Measurements from ENCODE around the gene KRT2.
"Not testable (repeated sequence)": the region's sequence is repeated elsewhere in the genome, so short reads cannot be mapped to it uniquely, and the experiment has no call there.

The KRT2 gene

GRCh38 chr12:52684431-52684830 is 32.4 kb upstream of the KRT2 start:
- no peak for DNase-seq (ENCODE audit: low spot score)

- no peak for DNase-seq (ENCODE audit: low spot score)
Observed at GRCh38 chr12:52683575-52684300, 31.7 kb upstream of the KRT2 start.

GRCh38 chr12:52682938-52683574 is 31.0 kb upstream of the KRT2 start:
- no peak for DNase-seq (ENCODE audit: low spot score)

GRCh38 chr12:52682381-52682660 is 30.3 kb upstream of the KRT2 start:
- DNase-seq (ENCODE audit: low spot score), result no peak

GRCh38 chr12:52681526-52682380 is 29.7 kb upstream of the KRT2 start:
- DNase-seq (ENCODE audit: low spot score), result peak; percentile 11

GRCh38 chr12:52680363-52680762 is 28.4 kb upstream of the KRT2 start, which contains the start of gene KRT1:
Gene KRT1, minus strand, starts transcription at chr12:52680407. Its CDS starts 59 bp downstream, at chr12:52680348.
- no peak for DNase-seq (ENCODE audit: low spot score)

GRCh38 chr12:52679875-52680274 is 27.9 kb upstream of the KRT2 start:
- no peak for DNase-seq (ENCODE audit: low spot score)

- no peak for DNase-seq (ENCODE audit: low spot score)
Observed at GRCh38 chr12:52677671-52678070, 25.7 kb upstream of the KRT2 start.

- no peak for DNase-seq (ENCODE audit: low spot score)
Observed at GRCh38 chr12:52677126-52677525, 25.1 kb upstream of the KRT2 start.

GRCh38 chr12:52676163-52676562 is 24.2 kb upstream of the KRT2 start:
- no peak for DNase-seq (ENCODE audit: low spot score)

- no peak for DNase-seq (ENCODE audit: low spot score)
Observed at GRCh38 chr12:52675301-52675701, 23.3 kb upstream of the KRT2 start.

- no peak for DNase-seq (ENCODE audit: low spot score)
Observed at GRCh38 chr12:52674433-52674775, 22.4 kb upstream of the KRT2 start.

GRCh38 chr12:52673713-52674432 is 21.9 kb upstream of the KRT2 start:
- no peak for DNase-seq (ENCODE audit: low spot score)

GRCh38 chr12:52673217-52673616 is 21.2 kb upstream of the KRT2 start:
- DNase-seq (ENCODE audit: low spot score), result no peak

- DNase-seq (ENCODE audit: low spot score), result no peak
Observed at GRCh38 chr12:52672321-52672933, 20.4 kb upstream of the KRT2 start.

- DNase-seq (ENCODE audit: low spot score), result no peak
Observed at GRCh38 chr12:52670961-52671360, 18.9 kb upstream of the KRT2 start.

- DNase-seq (ENCODE audit: low spot score), result no peak
Observed at GRCh38 chr12:52670506-52670905, 18.5 kb upstream of the KRT2 start.

GRCh38 chr12:52669941-52670340 is 17.9 kb upstream of the KRT2 start:
- DNase-seq (ENCODE audit: low spot score), result not testable (repeated sequence)

GRCh38 chr12:52669426-52669825 is 17.4 kb upstream of the KRT2 start:
- no peak for DNase-seq (ENCODE audit: low spot score)

GRCh38 chr12:52667931-52668330 is 15.9 kb upstream of the KRT2 start:
- no peak for DNase-seq (ENCODE audit: low spot score)

- DNase-seq (ENCODE audit: low spot score), result no peak
Observed at GRCh38 chr12:52667509-52667908, 15.5 kb upstream of the KRT2 start.

- DNase-seq (ENCODE audit: low spot score), result no peak
Observed at GRCh38 chr12:52666471-52666870, 14.5 kb upstream of the KRT2 start.

All from CD4-positive, alpha-beta T cell treated with Interleukin-2 at 100 ng/mL for 4 hours (primary cell).